ENCODE results near the gene OSTC. TPM values are rescaled to one million over a fixed set of nuclear protein-coding genes. Genes with fewer than 3 reads are reported as not detected.

The OSTC gene
- polyA plus RNA-seq, 1 donor (not counting 4 experiments of a cell fraction or from before 2014, with no cell fraction given): 147 TPM

GRCh38 chr4:108644237-108644636 lies 6.2 kb upstream of the OSTC start:
- dilution Hi-C loops (cut with MboI; ENCODE audit: extremely low pct_ligation_motif_present, low sequenced_read_pairs): no loop called here
- TF ChIP-seq EZH2 (IDR thresholded peaks at IDR 0.05; ENCODE audit: low read length): no peak
- TF ChIP-seq CTCF (optimal IDR thresholded peaks at IDR 0.05 in 1 of 3, IDR thresholded peaks at IDR 0.05 in 1 of 3, conservative IDR thresholded peaks at IDR 0.05 in 1 of 3; ENCODE audit: extremely low read depth in 1 of 3, insufficient read depth in 2 of 3, low read length in 3 of 3): no peak
- Histone ChIP-seq H3K79me2 (ENCODE audit: control insufficient read depth, insufficient read depth, low read length) (no peaks in the 10 kb centered on the region), H3K4me2 (ENCODE audit: control insufficient read depth, extremely low read depth, insufficient read depth, low read depth, low read length) (no peak overlapping the region), H3K4me3 (ENCODE audit: control insufficient read depth in 2 of 3, extremely low read depth in 1 of 3, insufficient read depth in 2 of 3, low read depth in 1 of 3, low read length in 3 of 3) (no peak overlapping the region), H3K27ac (ENCODE audit: control insufficient read depth, insufficient read depth, low read length) (no peak overlapping the region), H4K20me1 (ENCODE audit: control insufficient read depth, extremely low read depth, insufficient read depth, low read length) (no peaks in the 10 kb centered on the region), H3K36me3 (ENCODE audit: control insufficient read depth in 2 of 2, extremely low read depth in 1 of 2, insufficient read depth in 2 of 2, low read length in 2 of 2) (no peaks in the 10 kb centered on the region), H2AFZ (ENCODE audit: control insufficient read depth, low read length) (no peak overlapping the region), H3K4me1 (ENCODE audit: control insufficient read depth, extremely low read depth, insufficient read depth, low read length) (no peaks in the 10 kb centered on the region), H3K27me3 (ENCODE audit: control insufficient read depth, extremely low read depth, insufficient read depth, low read length) (no peaks in the 10 kb centered on the region), H3K9me3 (ENCODE audit: control insufficient read depth, low read depth, low read length) (no peaks in the 10 kb centered on the region), H3K9me1 (ENCODE audit: control insufficient read depth, extremely low read depth, insufficient read depth, low read length) (no peaks in the 10 kb centered on the region), H3K9ac (ENCODE audit: control insufficient read depth, extremely low read depth, insufficient read depth, low read length) (no peak overlapping the region)
- DNase-seq (ENCODE audit: low read depth, low spot score): no peak
- FAIRE-seq: peak; percentile 32

- Histone ChIP-seq H3K9me3 (ENCODE audit: control insufficient read depth, low read depth, low read length) (no peaks in the 10 kb centered on the region), H4K20me1 (ENCODE audit: control insufficient read depth, extremely low read depth, insufficient read depth, low read length) (no peaks in the 10 kb centered on the region), H3K9me1 (ENCODE audit: control insufficient read depth, extremely low read depth, insufficient read depth, low read length) (no peaks in the 10 kb centered on the region), H3K27me3 (ENCODE audit: control insufficient read depth, extremely low read depth, insufficient read depth, low read length) (no peaks in the 10 kb centered on the region), H3K4me3 (ENCODE audit: control insufficient read depth in 2 of 3, extremely low read depth in 1 of 3, insufficient read depth in 2 of 3, low read depth in 1 of 3, low read length in 3 of 3) (no peak overlapping the region), H3K4me1 (ENCODE audit: control insufficient read depth, extremely low read depth, insufficient read depth, low read length) (peaks cover 3% of the 10 kb centered on the region), H3K79me2 (ENCODE audit: control insufficient read depth, insufficient read depth, low read length) (peaks cover 13% of the 10 kb centered on the region), H3K27ac (ENCODE audit: control insufficient read depth, insufficient read depth, low read length) (no peak overlapping the region), H3K4me2 (ENCODE audit: control insufficient read depth, extremely low read depth, insufficient read depth, low read depth, low read length) (no peak overlapping the region), H2AFZ (ENCODE audit: control insufficient read depth, low read length) (no peak overlapping the region), H3K36me3 (ENCODE audit: control insufficient read depth in 2 of 2, extremely low read depth in 1 of 2, insufficient read depth in 2 of 2, low read length in 2 of 2) (no peaks in the 10 kb centered on the region), H3K9ac (ENCODE audit: control insufficient read depth, extremely low read depth, insufficient read depth, low read length) (no peak overlapping the region)
- FAIRE-seq (no peak), DNase-seq (ENCODE audit: low read depth, low spot score) (no peak)
- TF ChIP-seq EZH2 (IDR thresholded peaks at IDR 0.05; ENCODE audit: low read length) (no peak), CTCF (optimal IDR thresholded peaks at IDR 0.05 in 1 of 3, IDR thresholded peaks at IDR 0.05 in 1 of 3, conservative IDR thresholded peaks at IDR 0.05 in 1 of 3; ENCODE audit: extremely low read depth in 1 of 3, insufficient read depth in 2 of 3, low read length in 3 of 3) (no peak)
- dilution Hi-C loops (cut with MboI; ENCODE audit: extremely low pct_ligation_motif_present, low sequenced_read_pairs): no loop called here
Measured at GRCh38 chr4:108646706-108647105, 3.7 kb upstream of the OSTC start.
